IMR-90 (cell line): ENCODE results near the gene PRKAG2. TPM values are rescaled to one million over a fixed set of nuclear protein-coding genes. Genes with fewer than 3 reads are reported as not detected.

Source experiments
- ATAC-seq: fragments of 200-7000 bp; cut with Tn5 transposase; 2 replicates; pipeline ENCODE4 v1.9.1; 2020; ENCODE audit warnings: low read depth, mild to moderate bottlenecking, moderate library complexity
- BruUV-seq: library from RNA; stranded (reverse); fragments of 400-500 nt; replicated peaks from 2 replicates; lab custom pipeline; 2021; lab: Mats Ljungman, UMichigan
- CTCF ChIA-PET: fragments of 300-600 bp; formaldehyde crosslinking; extraction: SDS; loops from one replicate; lab custom pipeline; 2021; ENCODE audit warnings: antibody characterized with exemption; lab: Yijun Ruan, JAX
- POLR2A ChIA-PET: fragments of 300-600 bp; sonication (Branson Sonifier 250); formaldehyde crosslinking; loops from one replicate; lab custom pipeline; 2022; ENCODE audit warnings: antibody characterized with exemption; ENCODE audit not compliant: unreplicated experiment; lab: Charles Lee
- DNase-seq: peaks from one replicate; pipeline ENCODE4 v3.0.0; 2013
- H2AFZ ChIP-seq: replicated peaks from 2 replicates; pipeline ENCODE3; 2013; ENCODE audit warnings: low read length, mild to moderate bottlenecking; ENCODE audit not compliant: poor library complexity
- H2AK5ac ChIP-seq: 2 replicates; pipeline ENCODE4 v1.6.1; 2013; ENCODE audit warnings: low read depth, low read length, inconsistent platforms
- H2AK9ac ChIP-seq: replicated peaks from 2 replicates; pipeline ENCODE3; 2013; ENCODE audit warnings: mild to moderate bottlenecking, low read depth, low read length, moderate library complexity; ENCODE audit not compliant: poor library complexity
- H2BK120ac ChIP-seq: 2 replicates; pipeline ENCODE4 v1.6.1; 2013; ENCODE audit warnings: low read depth, low read length, inconsistent platforms
- H2BK15ac ChIP-seq: 3 replicates; pipeline ENCODE4 v1.6.1; 2013; ENCODE audit warnings: low read depth, low read length, inconsistent platforms
- H2BK20ac ChIP-seq: 2 replicates; pipeline ENCODE4 v1.6.1; 2013; ENCODE audit warnings: low read depth, mild to moderate bottlenecking, inconsistent platforms, low read length, moderate library complexity
- H2BK5ac ChIP-seq: 2 replicates; pipeline ENCODE4 v1.6.1; 2013; ENCODE audit warnings: mild to moderate bottlenecking, low read depth, low read length, inconsistent platforms; ENCODE audit not compliant: poor library complexity, severe bottlenecking
- H3K14ac ChIP-seq: replicated peaks from 2 replicates; pipeline ENCODE4 v1.6.1; 2013; ENCODE audit warnings: low read depth, low read length, inconsistent platforms
- H3K18ac ChIP-seq: 2 replicates; pipeline ENCODE4 v1.6.1; 2013; ENCODE audit warnings: low read depth, low read length, control low read depth
- H3K23ac ChIP-seq: 2 replicates; pipeline ENCODE4 v1.6.1; 2013; ENCODE audit warnings: low read depth, low read length, inconsistent platforms
- H3K27ac ChIP-seq: 2 replicates; pipeline ENCODE4 v1.5.1; 2013; ENCODE audit warnings: mild to moderate bottlenecking, control low read depth, low read length; ENCODE audit not compliant: insufficient read depth
- H3K27me3 ChIP-seq: 2 replicates; pipeline ENCODE4 v1.6.1; 2013; ENCODE audit warnings: low read length; ENCODE audit not compliant: control insufficient read depth, insufficient read depth
- H3K36me3 ChIP-seq: 2 replicates; pipeline ENCODE4 v1.6.1; 2013; ENCODE audit warnings: low read length, mixed read lengths; ENCODE audit not compliant: control insufficient read depth, insufficient read depth
- H3K4ac ChIP-seq: 2 replicates; pipeline ENCODE4 v1.6.1; 2013; ENCODE audit warnings: low read depth, low read length, inconsistent platforms
- H3K4me1 ChIP-seq: 2 replicates; pipeline ENCODE4 v1.6.1; 2013; ENCODE audit warnings: low read length, mixed read lengths; ENCODE audit not compliant: control insufficient read depth, insufficient read depth
- H3K4me2 ChIP-seq: 2 replicates; pipeline ENCODE4 v1.6.1; 2013; ENCODE audit warnings: low read depth, mild to moderate bottlenecking, control low read depth, low read length, moderate library complexity
- H3K4me3 ChIP-seq: 2 replicates; pipeline ENCODE4 v1.5.1; 2013; ENCODE audit warnings: low read depth, mild to moderate bottlenecking, control low read depth, low read length, moderate library complexity; ENCODE audit not compliant: insufficient read depth
- H3K56ac ChIP-seq: 2 replicates; pipeline ENCODE4 v1.6.1; 2013; ENCODE audit warnings: low read length, inconsistent platforms; ENCODE audit not compliant: insufficient read depth; ENCODE audit errors: extremely low read depth
- H3K79me1 ChIP-seq, 2 experiments: 2 replicates each; pipeline ENCODE4 v1.6.1; 2013; ENCODE audit warnings: low read length in 2 of 2, inconsistent platforms in 1 of 2, low read depth in 1 of 2
- H3K9ac ChIP-seq: 2 replicates; pipeline ENCODE4 v1.6.1; 2013; ENCODE audit warnings: low read depth, low read length, control low read depth
- H3K9me1 ChIP-seq: 2 replicates; pipeline ENCODE4 v1.6.1; 2013; ENCODE audit warnings: low read length, inconsistent platforms; ENCODE audit not compliant: insufficient read depth
- H3K9me3 ChIP-seq: 2 replicates; pipeline ENCODE4 v1.6.1; 2013; ENCODE audit warnings: low read length; ENCODE audit not compliant: control insufficient read depth, insufficient read depth
- H4K20me1 ChIP-seq: 2 replicates; pipeline ENCODE4 v1.6.1; 2013; ENCODE audit warnings: low read length, inconsistent platforms; ENCODE audit not compliant: insufficient read depth
- H4K5ac ChIP-seq: 2 replicates; pipeline ENCODE4 v1.6.1; 2013; ENCODE audit warnings: mild to moderate bottlenecking, low read depth, low read length, control low read depth
- H4K8ac ChIP-seq, 2 experiments: 2 replicates each; pipeline ENCODE4 v1.6.1; 2013; ENCODE audit warnings: low read depth in 2 of 2, low read length in 2 of 2, control low read depth in 1 of 2, inconsistent platforms in 1 of 2
- H4K91ac ChIP-seq: 2 replicates; pipeline ENCODE4 v1.6.1; 2013; ENCODE audit warnings: low read depth, low read length, inconsistent platforms; ENCODE audit not compliant: insufficient read depth
- BHLHE40 ChIP-seq: fragments of 150-350 bp; IDR thresholded peaks from 2 replicates; pipeline ENCODE4 v1.6.1; 2016; ENCODE audit warnings: mild to moderate bottlenecking, low read depth, low read length
- CEBPB ChIP-seq: IDR thresholded peaks from 2 replicates; pipeline ENCODE4 v1.6.1; 2012; ENCODE audit warnings: low read depth, low read length, improper control_type of control experiment
- CHD1 ChIP-seq: IDR thresholded peaks from 2 replicates; pipeline ENCODE4 v1.6.1; 2012; ENCODE audit warnings: low read depth, low read length, improper control_type of control experiment
- ELK1 ChIP-seq: fragments of 150-350 bp; IDR thresholded peaks from 2 replicates; pipeline ENCODE4 v1.6.1; 2016; ENCODE audit warnings: low read depth, mild to moderate bottlenecking, low read length, moderate library complexity, borderline replicate concordance
- FOS ChIP-seq: fragments of 150-350 bp; IDR thresholded peaks from 2 replicates; pipeline ENCODE4 v1.6.1; 2016; ENCODE audit warnings: low read depth, low read length
- MAFK ChIP-seq: IDR thresholded peaks from 2 replicates; pipeline ENCODE4 v1.6.1; 2012; ENCODE audit warnings: low read depth, low read length, improper control_type of control experiment
- MAZ ChIP-seq: IDR thresholded peaks from 2 replicates; pipeline ENCODE4 v1.6.1; 2012; ENCODE audit warnings: low read depth, mild to moderate bottlenecking, low read length, improper control_type of control experiment, moderate library complexity, borderline replicate concordance
- MXI1 ChIP-seq: IDR thresholded peaks from 2 replicates; pipeline ENCODE4 v1.6.1; 2012; ENCODE audit warnings: low read depth, mild to moderate bottlenecking, low read length, moderate library complexity, borderline replicate concordance
- NFE2L2 ChIP-seq: fragments of 150-350 bp; IDR thresholded peaks from 2 replicates; pipeline ENCODE4 v1.6.1; 2016; ENCODE audit warnings: low read depth, mild to moderate bottlenecking, low read length
- POLR2A ChIP-seq: IDR thresholded peaks from 2 replicates; pipeline ENCODE4 v1.6.1; 2012; ENCODE audit warnings: mild to moderate bottlenecking, low read depth, low read length
- RAD21 ChIP-seq: IDR thresholded peaks from 2 replicates; pipeline ENCODE4 v1.6.1; 2012; ENCODE audit warnings: low read length, improper control_type of control experiment
- RCOR1 ChIP-seq: IDR thresholded peaks from 2 replicates; pipeline ENCODE4 v1.6.1; 2012; ENCODE audit warnings: mild to moderate bottlenecking, low read length, improper control_type of control experiment; ENCODE audit not compliant: insufficient replicate concordance
- RFX5 ChIP-seq: IDR thresholded peaks from 2 replicates; pipeline ENCODE4 v1.8.0; 2012; ENCODE audit warnings: low read depth, mild to moderate bottlenecking, low read length, moderate library complexity
- SMC3 ChIP-seq: fragments of 150-350 bp; IDR thresholded peaks from 2 replicates; pipeline ENCODE4 v1.6.1; 2016; ENCODE audit warnings: low read depth, mild to moderate bottlenecking, antibody characterized with exemption, low read length, moderate library complexity
- WGBS, 2 experiments: methylation state at CpG; one replicate each; pipeline versions ENCODE4 v1.1.5 to v1.1.7; 2013; ENCODE audit warnings: missing lambda C conversion rate in 2 of 2; ENCODE audit not compliant: insufficient read length in 1 of 2; ENCODE audit errors: extremely low coverage in 2 of 2; 5-methylcytosine and 5-hydroxymethylcytosine counted together
- dilution Hi-C: fragments of 300-500 bp; cut with HindIII; formaldehyde crosslinking; loops from one replicate; pipeline ENCODE4 v1.14.3; 2018; ENCODE audit warnings: low sequenced_read_pairs; ENCODE audit not compliant: unreplicated experiment
- in situ Hi-C: fragments of 300-500 bp; cut with MboI; formaldehyde crosslinking; loops from 3 replicates; pipeline ENCODE4 v1.14.3; 2019; ENCODE audit warnings: low sequenced_read_pairs, inconsistent platforms, mixed read lengths
- intact Hi-C: fragments of 100-400 bp; cut with micrococcal nuclease; formaldehyde crosslinking; loops from 2 replicates; pipeline ENCODE4 v1.10.0; 2022
- polyA plus RNA-seq, 3 experiments: library from polyadenylated mRNA; depleted of rRNA; stranded (reverse); fragments of >200 nt; gene quantifications; 2 replicates each; pipeline ENCODE4 v1.2.3, GENCODE V29; 2012; ENCODE audit warnings: low replicate concordance in 1 of 3
- total RNA-seq: library from RNA; depleted of rRNA; stranded (reverse); fragments of >200 nt; gene quantifications from 2 replicates; pipeline ENCODE4 v1.2.3, GENCODE V29; 2012
- TF ChIP-seq, protein P1 (sequence below): fragments of 150-350 bp; IDR thresholded peaks from 2 replicates; pipeline ENCODE4 v1.6.1; 2017; ENCODE audit warnings: mild to moderate bottlenecking, antibody characterized with exemption, low read length, low read depth
- TF ChIP-seq, protein P2 (sequence below): conservative IDR thresholded peaks from 2 replicates; pipeline ENCODE4 v1.5.1; 2012; ENCODE audit warnings: mild to moderate bottlenecking, low read depth, low read length, improper control_type of control experiment

Gene PRKAG2
- total and polyA plus RNA-seq, 2 of the 4 experiments (the other 2 are of a cell fraction), result 15.4 to 21.6 TPM

- no peak overlapping the region for H3K27ac ChIP-seq
- H2BK5ac ChIP-seq, result no peak overlapping the region
- H2BK120ac ChIP-seq, result no peak overlapping the region
- no peak overlapping the region for H2AFZ ChIP-seq
- dilution Hi-C loops, result no loop called here
- 60% methylated on average over 3 of the region's 8 CpGs; no CpG with 5 or more reads in 1 of the 2 experiments for WGBS, 2 experiments
- H3K4ac ChIP-seq, result no peak overlapping the region
- intact Hi-C loops, result no loop called here
- H3K4me1 ChIP-seq, result no peaks in the 10 kb centered on the region
- H3K14ac ChIP-seq, result no peak overlapping the region
- BruUV-seq, result no TSS peak
- no peaks in the 10 kb centered on the region for H4K20me1 ChIP-seq
- CTCF ChIA-PET, result interaction anchor here (0.6 kb wide), 1 partner anchor 423 kb away, joined by 3 read pairs; no protein-coding TSS in a partner anchor
- DNase-seq (no peak), ATAC-seq (no peak)
- 0 out of 2 replicates have a peak, but pooled peaks cover 2% of the 10 kb centered on the region for H3K9me1 ChIP-seq
- H3K79me1 ChIP-seq, result no peaks in the 10 kb centered on the region
- H2BK20ac ChIP-seq, result no peak overlapping the region
- no peaks in the 10 kb centered on the region for H3K36me3 ChIP-seq
- no peak overlapping the region for H3K23ac ChIP-seq
- POLR2A ChIA-PET, result no interaction called here
- H2AK9ac ChIP-seq, result no peak overlapping the region
- no peak overlapping the region for H4K91ac ChIP-seq
- H3K9me3 ChIP-seq, result no peaks in the 10 kb centered on the region
- no peak overlapping the region for H2AK5ac ChIP-seq
- H3K56ac ChIP-seq, result no peak overlapping the region
- H3K27me3 ChIP-seq, result peaks cover 43% of the 10 kb centered on the region
- no peak overlapping the region for H3K4me3 ChIP-seq
- H4K5ac ChIP-seq, result no peak overlapping the region
- no peak overlapping the region for H4K8ac ChIP-seq
- H3K18ac ChIP-seq, result no peak overlapping the region
- H3K4me2 ChIP-seq, result no peak overlapping the region
- H2BK15ac ChIP-seq, result no peak overlapping the region
- no peak overlapping the region for H3K9ac ChIP-seq
- TF ChIP-seq, protein P1, sequence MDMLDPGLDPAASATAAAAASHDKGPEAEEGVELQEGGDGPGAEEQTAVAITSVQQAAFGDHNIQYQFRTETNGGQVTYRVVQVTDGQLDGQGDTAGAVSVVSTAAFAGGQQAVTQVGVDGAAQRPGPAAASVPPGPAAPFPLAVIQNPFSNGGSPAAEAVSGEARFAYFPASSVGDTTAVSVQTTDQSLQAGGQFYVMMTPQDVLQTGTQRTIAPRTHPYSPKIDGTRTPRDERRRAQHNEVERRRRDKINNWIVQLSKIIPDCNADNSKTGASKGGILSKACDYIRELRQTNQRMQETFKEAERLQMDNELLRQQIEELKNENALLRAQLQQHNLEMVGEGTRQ, result no peak
- TF ChIP-seq ELK1 (no peak), RAD21 (no peak), MAZ (no peak), MXI1 (no peak), CHD1 (no peak), POLR2A (no peak), CEBPB (no peak), FOS (no peak), RFX5 (no peak), BHLHE40 (no peak), RCOR1 (no peak), SMC3 (no peak), NFE2L2 (no peak), MAFK (no peak)
- TF ChIP-seq, protein P2, sequence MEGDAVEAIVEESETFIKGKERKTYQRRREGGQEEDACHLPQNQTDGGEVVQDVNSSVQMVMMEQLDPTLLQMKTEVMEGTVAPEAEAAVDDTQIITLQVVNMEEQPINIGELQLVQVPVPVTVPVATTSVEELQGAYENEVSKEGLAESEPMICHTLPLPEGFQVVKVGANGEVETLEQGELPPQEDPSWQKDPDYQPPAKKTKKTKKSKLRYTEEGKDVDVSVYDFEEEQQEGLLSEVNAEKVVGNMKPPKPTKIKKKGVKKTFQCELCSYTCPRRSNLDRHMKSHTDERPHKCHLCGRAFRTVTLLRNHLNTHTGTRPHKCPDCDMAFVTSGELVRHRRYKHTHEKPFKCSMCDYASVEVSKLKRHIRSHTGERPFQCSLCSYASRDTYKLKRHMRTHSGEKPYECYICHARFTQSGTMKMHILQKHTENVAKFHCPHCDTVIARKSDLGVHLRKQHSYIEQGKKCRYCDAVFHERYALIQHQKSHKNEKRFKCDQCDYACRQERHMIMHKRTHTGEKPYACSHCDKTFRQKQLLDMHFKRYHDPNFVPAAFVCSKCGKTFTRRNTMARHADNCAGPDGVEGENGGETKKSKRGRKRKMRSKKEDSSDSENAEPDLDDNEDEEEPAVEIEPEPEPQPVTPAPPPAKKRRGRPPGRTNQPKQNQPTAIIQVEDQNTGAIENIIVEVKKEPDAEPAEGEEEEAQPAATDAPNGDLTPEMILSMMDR, result no peak
- in situ Hi-C loops, result no loop called here
Observed at GRCh38 chr7:151803841-151804240, 73.1 kb downstream of the PRKAG2 start.
